Mesothelial cell of epicardium (in vitro differentiated cells): ENCODE measurements around the gene FRYL. TPM values are rescaled to one million over a fixed set of nuclear protein-coding genes. Genes with fewer than 3 reads are reported as not detected.
"Not testable (repeated sequence)": the region's sequence is repeated elsewhere in the genome, so short reads cannot be mapped to it uniquely, and the experiment has no call there.

Experiments
- DNase-seq, 2 experiments: peaks; one replicate each; pipeline ENCODE4 v3.0.0; 2021; ENCODE audit warnings: low spot score in 2 of 2; ENCODE audit not compliant: unreplicated experiment in 2 of 2
- H3K27ac Mint-ChIP-seq: 2 replicates; pipeline ENCODE4 v1.8.0; 2021; ENCODE audit warnings: mixed read lengths
- H3K27me3 Mint-ChIP-seq: 2 replicates; pipeline ENCODE4 v1.8.0; 2021; ENCODE audit warnings: low read depth, mixed read lengths
- H3K36me3 Mint-ChIP-seq: 2 replicates; pipeline ENCODE4 v1.8.0; 2021; ENCODE audit warnings: mixed read lengths
- H3K4me1 Mint-ChIP-seq: 2 replicates; pipeline ENCODE4 v1.8.0; 2021; ENCODE audit warnings: mixed read lengths
- H3K4me3 Mint-ChIP-seq: 2 replicates; pipeline ENCODE4 v1.8.0; 2021; ENCODE audit warnings: mild to moderate bottlenecking, moderate library complexity, mixed read lengths
- H3K9me3 Mint-ChIP-seq: 2 replicates; pipeline ENCODE4 v1.8.0; 2021; ENCODE audit warnings: mixed read lengths
- total RNA-seq: library from RNA; stranded (reverse); gene quantifications from 3 replicates; pipeline ENCODE4 v1.2.1, GENCODE V29; 2021
- TF ChIP-seq, protein P1 (sequence below): fragments of 200-600 bp; sonication (generic); IDR thresholded peaks from one replicate; pipeline ENCODE4 v1.5.0; 2021; ENCODE audit warnings: antibody characterized with exemption; ENCODE audit not compliant: unreplicated experiment

FRYL gene
- total RNA-seq, 1 donor from 2014 or later, result 57.0 TPM

DNA sequence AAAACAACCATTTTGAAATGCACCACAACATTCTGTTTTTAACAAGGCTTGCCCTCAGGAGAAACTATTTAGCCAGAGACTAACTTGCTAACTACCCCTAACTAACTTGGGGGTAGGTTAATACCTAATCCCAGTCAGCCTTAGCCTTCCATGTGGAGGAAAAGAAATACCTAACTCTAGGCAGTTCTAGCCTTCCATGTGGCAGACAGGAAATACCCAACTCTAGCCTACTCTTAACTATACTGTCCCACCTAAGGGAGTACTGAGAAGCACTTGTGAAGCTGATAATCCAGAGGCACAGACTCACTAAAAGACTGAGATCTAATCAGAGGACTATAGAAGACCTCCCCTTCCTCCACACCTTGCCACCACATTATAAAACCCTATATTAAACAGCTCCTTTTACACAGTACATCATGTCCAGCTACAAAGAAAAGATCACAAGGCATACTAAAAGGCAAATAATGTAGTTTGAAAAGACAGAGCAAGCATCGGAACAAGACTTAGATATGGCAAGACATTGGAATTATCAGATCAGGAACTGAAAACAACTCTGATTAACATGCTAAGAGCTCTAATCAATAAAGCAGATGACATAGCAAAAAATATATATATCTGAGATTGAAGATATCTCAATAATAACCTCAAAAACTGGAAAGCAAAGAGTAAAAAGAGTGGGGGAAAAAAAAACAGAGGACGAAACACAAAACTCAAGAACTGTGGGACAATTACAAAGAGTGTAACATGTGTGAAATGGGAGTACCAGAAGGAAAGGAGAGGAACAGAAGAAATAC is 52.2 kb downstream of the FRYL start:
- no peak overlapping the region for H3K27ac Mint-ChIP-seq
- TF ChIP-seq, protein P1, sequence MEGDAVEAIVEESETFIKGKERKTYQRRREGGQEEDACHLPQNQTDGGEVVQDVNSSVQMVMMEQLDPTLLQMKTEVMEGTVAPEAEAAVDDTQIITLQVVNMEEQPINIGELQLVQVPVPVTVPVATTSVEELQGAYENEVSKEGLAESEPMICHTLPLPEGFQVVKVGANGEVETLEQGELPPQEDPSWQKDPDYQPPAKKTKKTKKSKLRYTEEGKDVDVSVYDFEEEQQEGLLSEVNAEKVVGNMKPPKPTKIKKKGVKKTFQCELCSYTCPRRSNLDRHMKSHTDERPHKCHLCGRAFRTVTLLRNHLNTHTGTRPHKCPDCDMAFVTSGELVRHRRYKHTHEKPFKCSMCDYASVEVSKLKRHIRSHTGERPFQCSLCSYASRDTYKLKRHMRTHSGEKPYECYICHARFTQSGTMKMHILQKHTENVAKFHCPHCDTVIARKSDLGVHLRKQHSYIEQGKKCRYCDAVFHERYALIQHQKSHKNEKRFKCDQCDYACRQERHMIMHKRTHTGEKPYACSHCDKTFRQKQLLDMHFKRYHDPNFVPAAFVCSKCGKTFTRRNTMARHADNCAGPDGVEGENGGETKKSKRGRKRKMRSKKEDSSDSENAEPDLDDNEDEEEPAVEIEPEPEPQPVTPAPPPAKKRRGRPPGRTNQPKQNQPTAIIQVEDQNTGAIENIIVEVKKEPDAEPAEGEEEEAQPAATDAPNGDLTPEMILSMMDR, result no peak
- H3K4me1 Mint-ChIP-seq, result peaks cover 12% of the 10 kb centered on the region

DNA sequence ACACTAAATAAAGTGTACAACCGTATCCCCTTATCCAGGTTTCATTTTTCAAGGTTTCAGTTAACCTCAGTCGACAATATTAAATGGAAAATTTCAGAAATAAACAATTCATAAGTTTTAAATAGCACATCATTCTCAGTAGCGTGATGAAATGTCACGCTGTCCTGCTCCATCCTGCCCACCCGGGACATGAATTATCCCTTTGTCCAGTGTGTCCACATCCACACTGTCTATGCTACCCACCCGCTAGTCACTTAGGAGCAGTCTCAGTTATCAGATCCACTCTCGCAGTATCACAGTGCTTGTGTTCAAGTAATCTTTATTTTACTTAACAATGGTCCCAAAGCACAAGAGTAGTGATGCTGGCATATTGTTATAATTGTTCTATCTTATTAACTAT is 54.7 kb downstream of the FRYL start:
- Mint-ChIP-seq H3K9me3 (peaks cover 22% of the 10 kb centered on the region), H3K4me1 (peaks cover 12% of the 10 kb centered on the region), H3K4me3 (no peak overlapping the region), H3K27me3 (no peaks in the 10 kb centered on the region), H3K36me3 (peaks cover 24% of the 10 kb centered on the region), H3K27ac (no peak overlapping the region)
- DNase-seq, result no peak
- TF ChIP-seq, protein P1, result no peak

More for the DNA sequence above, 52.2 kb downstream of the FRYL start:
- no peaks in the 10 kb centered on the region for H3K27me3 Mint-ChIP-seq
- peaks cover 36% of the 10 kb centered on the region for H3K9me3 Mint-ChIP-seq
- no peak for DNase-seq
- H3K4me3 Mint-ChIP-seq, result no peak overlapping the region
- peaks cover 36% of the 10 kb centered on the region for H3K36me3 Mint-ChIP-seq

DNA sequence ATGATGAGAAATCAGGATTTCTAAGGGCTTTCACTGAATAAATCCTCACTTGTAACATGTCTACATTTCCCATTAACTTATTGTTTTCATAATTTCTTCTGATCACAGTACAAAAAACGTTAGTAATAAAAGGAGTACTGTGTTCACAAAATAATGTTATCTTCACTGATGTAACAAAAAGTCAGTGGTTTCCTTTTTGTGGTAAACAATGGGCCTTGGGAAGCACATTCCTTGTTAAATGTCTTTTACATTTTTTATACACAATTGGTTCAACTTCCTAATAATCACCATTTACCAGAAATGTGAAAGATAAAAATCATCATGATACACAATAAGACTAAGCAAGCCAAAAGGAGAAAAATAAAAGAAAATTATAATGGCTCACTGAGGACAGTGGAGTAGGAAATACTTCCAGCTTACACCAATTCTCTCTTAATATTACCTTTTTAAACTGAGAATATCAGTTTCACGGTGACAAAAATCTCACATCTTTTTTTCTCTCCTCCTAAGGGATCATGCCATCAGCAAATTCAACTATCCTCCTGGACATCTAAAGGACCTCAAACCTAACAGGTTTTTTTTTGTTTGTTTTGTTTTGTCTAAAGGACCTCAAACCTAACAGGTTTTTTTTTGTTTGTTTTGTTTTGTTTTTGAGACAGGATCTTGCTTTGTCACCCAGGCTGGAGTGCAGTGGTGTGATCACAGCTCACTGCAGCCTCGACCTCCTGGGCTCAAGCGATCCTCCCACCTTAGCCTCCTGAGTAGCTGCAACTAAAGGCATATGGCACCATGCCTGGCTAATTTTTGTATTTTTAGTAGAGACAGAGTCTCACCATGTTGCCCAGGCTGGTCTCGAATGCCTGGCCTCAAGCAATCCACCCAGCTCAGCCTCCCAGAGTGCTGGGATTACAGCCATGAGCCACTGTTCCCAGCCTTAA is 57.3 kb downstream of the FRYL start:
- peak overlapping the region; percentile 25 for H3K27ac Mint-ChIP-seq
- DNase-seq, result no peak

DNA sequence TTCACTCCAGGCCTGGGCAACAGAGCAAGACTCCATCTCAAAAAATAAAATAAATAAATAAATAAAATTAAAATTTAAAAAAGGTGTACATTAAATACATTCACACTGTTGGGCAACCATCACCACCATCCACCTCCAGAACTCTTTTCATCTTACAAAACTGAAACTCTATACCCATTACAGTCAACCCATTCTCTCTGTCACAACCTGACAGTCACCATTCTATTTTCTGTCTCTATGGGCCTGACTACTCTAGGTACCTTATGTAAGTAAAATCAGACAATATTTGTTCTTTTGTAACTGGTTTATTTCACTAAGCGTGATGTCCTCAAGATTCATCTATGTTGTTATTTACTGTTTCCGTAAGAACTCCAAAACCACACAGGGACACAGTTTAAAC is 59.6 kb downstream of the FRYL start:
- no peak for DNase-seq
- H3K9me3 Mint-ChIP-seq, result peaks cover 8% of the 10 kb centered on the region
- H3K27ac Mint-ChIP-seq, result no peak overlapping the region
- H3K4me3 Mint-ChIP-seq, result no peak overlapping the region
- H3K27me3 Mint-ChIP-seq, result no peaks in the 10 kb centered on the region
- peaks cover 6% of the 10 kb centered on the region for H3K4me1 Mint-ChIP-seq
- H3K36me3 Mint-ChIP-seq, result peaks cover 13% of the 10 kb centered on the region
- TF ChIP-seq, protein P1, result no peak

More for the DNA sequence above, 57.3 kb downstream of the FRYL start:
- Mint-ChIP-seq H3K27me3 (no peaks in the 10 kb centered on the region), H3K36me3 (peaks cover 8% of the 10 kb centered on the region), H3K9me3 (peaks cover 7% of the 10 kb centered on the region), H3K4me3 (no peak overlapping the region), H3K4me1 (peaks cover 15% of the 10 kb centered on the region)
- TF ChIP-seq, protein P1, result no peak

DNA sequence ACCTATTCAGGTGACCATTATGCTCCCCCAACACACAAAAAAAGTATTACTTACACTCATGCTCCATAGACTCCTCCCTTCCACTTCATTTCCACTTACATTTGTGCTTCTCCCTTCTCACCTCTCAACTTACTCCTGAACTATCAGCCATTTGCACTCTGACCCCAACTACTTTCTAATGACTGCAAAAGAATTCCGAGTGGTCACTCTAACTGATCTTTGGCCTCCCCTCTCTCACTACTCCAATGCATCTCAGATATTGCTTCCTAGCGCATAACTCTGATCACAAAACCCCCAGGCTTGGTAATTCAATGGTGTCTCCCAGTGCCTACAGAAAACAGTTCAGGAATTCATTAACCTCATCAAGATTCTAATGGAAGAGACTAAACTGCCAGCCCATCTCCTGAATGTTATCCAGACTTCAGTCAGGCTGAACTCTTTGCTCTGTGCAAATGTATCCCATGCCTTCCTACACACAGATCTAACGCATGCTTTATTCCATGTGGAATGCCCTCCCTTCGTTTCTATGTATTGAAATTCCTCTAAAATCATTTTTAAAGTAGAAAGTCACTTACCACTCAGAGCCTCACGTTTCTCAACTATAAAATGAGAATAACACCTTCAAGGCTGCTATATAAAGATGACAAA is 61.1 kb downstream of the FRYL start:
- Mint-ChIP-seq H3K4me3 (no peak overlapping the region), H3K4me1 (peaks cover 6% of the 10 kb centered on the region), H3K27me3 (no peaks in the 10 kb centered on the region), H3K36me3 (peaks cover 13% of the 10 kb centered on the region), H3K9me3 (peaks cover 8% of the 10 kb centered on the region), H3K27ac (peak overlapping the region; percentile 4)
- DNase-seq, result no peak
- TF ChIP-seq, protein P1, result no peak

DNA sequence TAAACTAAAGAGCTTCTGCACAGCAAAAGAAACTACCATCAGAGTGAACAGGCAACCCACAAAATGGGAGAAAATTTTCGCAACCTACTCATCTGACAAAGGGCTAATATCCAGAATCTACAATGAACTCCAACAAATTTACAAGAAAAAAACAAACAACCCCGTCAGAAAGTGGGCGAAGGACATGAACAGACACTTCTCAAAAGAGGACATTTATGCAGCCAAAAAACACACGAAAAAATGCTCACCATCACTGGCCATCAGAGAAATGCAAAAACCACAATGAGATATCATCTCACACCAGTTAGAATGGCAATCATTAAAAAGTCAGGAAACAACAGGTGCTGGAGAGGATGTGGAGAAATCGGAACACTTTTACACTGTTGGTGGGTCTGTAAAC is 63.8 kb downstream of the FRYL start:
- not testable (repeated sequence) for H3K4me1 Mint-ChIP-seq, H3K27me3 Mint-ChIP-seq, DNase-seq, H3K4me3 Mint-ChIP-seq, H3K27ac Mint-ChIP-seq
- peaks cover 26% of the 10 kb centered on the region for H3K36me3 Mint-ChIP-seq
- peaks cover 16% of the 10 kb centered on the region for H3K9me3 Mint-ChIP-seq
